ENCODE results near the gene PVR. TPM values are rescaled to one million over a fixed set of nuclear protein-coding genes. Genes with fewer than 3 reads are reported as not detected.
"Not testable (repeated sequence)": the region's sequence is repeated elsewhere in the genome, so short reads cannot be mapped to it uniquely, and the experiment has no call there.

The PVR gene
- polyA plus RNA-seq, 1 of the 3 experiments (the other 2 are of a cell fraction), result 90.8 TPM

- H3K27me3 ChIP-seq (ENCODE audit: insufficient read depth), result no peaks in the 10 kb centered on the region
- peaks cover 34% of the 10 kb centered on the region for H3F3A ChIP-seq (replicated peaks; ENCODE audit: insufficient read depth)
- H3K36me3 ChIP-seq (replicated peaks in 1 of 2; ENCODE audit: control insufficient read depth in 1 of 2, insufficient read depth in 2 of 2, low read length in 1 of 2), result no peaks in the 10 kb centered on the region
- peak overlapping the region; percentile 26; the same call in 1 of the 2 replicates for H3K9ac ChIP-seq
- CTCF ChIA-PET, result interaction anchor here (1.0 kb wide), 1 partner anchor 26 kb away, joined by 3 read pairs; no protein-coding TSS in a partner anchor
- no peaks in the 10 kb centered on the region for H3K9me3 ChIP-seq
- H3K4me3 ChIP-seq (ENCODE audit: low read depth in 2 of 2, low read length in 1 of 2), result no peak overlapping the region
- H3K79me2 ChIP-seq (ENCODE audit: insufficient read depth), result peaks cover 4% of the 10 kb centered on the region; the same call in 1 of the 2 replicates
- peak overlapping the region; percentile 66; the same call in 1 of the 2 replicates for H2AFZ ChIP-seq (ENCODE audit: low read depth)
- H3K27ac ChIP-seq (ENCODE audit: low read depth in 2 of 2, low read length in 1 of 2), result peak overlapping the region in 1 of 2 experiments; percentile 55; a peak in 2 of 4 replicates
- TF ChIP-seq RCOR1 (IDR thresholded peaks at IDR 0.05; ENCODE audit: low read length), result no peak
- no peak for TF ChIP-seq GATA2 (CRISPR knock-in tag; IDR thresholded peaks at IDR 0.05)
- peak; percentile 70 for TF ChIP-seq NFIC (IDR thresholded peaks at IDR 0.05; ENCODE audit: borderline replicate concordance)
- TF ChIP-seq EP300 (IDR thresholded peaks at IDR 0.05; ENCODE audit: borderline replicate concordance in 1 of 2, low read depth in 1 of 2, low read length in 1 of 2), result no peak
- TF ChIP-seq USF1 (IDR thresholded peaks at IDR 0.05; ENCODE audit: borderline replicate concordance, low read depth), result no peak
- TF ChIP-seq JUND (IDR thresholded peaks at IDR 0.05), result no peak
- TF ChIP-seq MAX (IDR thresholded peaks at IDR 0.05; ENCODE audit: low read depth), result no peak
- TF ChIP-seq USF2 (IDR thresholded peaks at IDR 0.05; ENCODE audit: borderline replicate concordance, low read depth, low read length), result no peak
- no peak overlapping the region for H3K4me2 ChIP-seq
- H3K4me1 ChIP-seq (ENCODE audit: control insufficient read depth in 1 of 2, insufficient read depth in 2 of 2, low read depth in 1 of 2, low read length in 1 of 2), result peaks cover 0 to 33% of the 10 kb centered on the region in 2 experiments; a peak in 2 of 4 replicates
- H4K20me1 ChIP-seq (ENCODE audit: insufficient read depth), result no peaks in the 10 kb centered on the region
- 37% methylated on average over 7 of the region's 7 CpGs for WGBS (ENCODE audit: low lambda C conversion rate)
- H3K9me2 ChIP-seq, result no peaks in the 10 kb centered on the region
- POLR2A ChIA-PET, result no interaction called here
- no peak for DNase-seq
Observed at GRCh38 chr19:44608391-44608821, 35.3 kb upstream of the PVR start.

- peaks cover 30% of the 10 kb centered on the region for H3F3A ChIP-seq (replicated peaks; ENCODE audit: insufficient read depth)
- H3K9me3 ChIP-seq, result no peaks in the 10 kb centered on the region
- no peak for DNase-seq
- no peak for TF ChIP-seq CTCF (IDR thresholded peaks at IDR 0.05)
- TF ChIP-seq NFIC (IDR thresholded peaks at IDR 0.05; ENCODE audit: borderline replicate concordance), result no peak
- H3K4me3 ChIP-seq (ENCODE audit: low read depth in 2 of 2, low read length in 1 of 2), result no peak overlapping the region
- WGBS (ENCODE audit: low lambda C conversion rate), result 79% methylated on average over 5 of the region's 5 CpGs
- H3K79me2 ChIP-seq (ENCODE audit: insufficient read depth), result peaks cover 4% of the 10 kb centered on the region; the same call in 1 of the 2 replicates
- H3K4me2 ChIP-seq, result no peak overlapping the region
- H3K27ac ChIP-seq (ENCODE audit: low read depth in 2 of 2, low read length in 1 of 2), result peak overlapping the region in 1 of 2 experiments; percentile 55; a peak in 2 of 4 replicates
- ChIA-PET CTCF (interaction anchor here (1.1 to 1.7 kb wide), 3 partner anchors 24 to 162 kb away, joined by 3 to 4 read pairs (median 3); no protein-coding TSS in a partner anchor), POLR2A (no interaction called here)
- no peak overlapping the region for H2AFZ ChIP-seq (ENCODE audit: low read depth)
- H3K36me3 ChIP-seq (replicated peaks in 1 of 2; ENCODE audit: control insufficient read depth in 1 of 2, insufficient read depth in 2 of 2, low read length in 1 of 2), result no peaks in the 10 kb centered on the region
- H3K9ac ChIP-seq, result no peak overlapping the region
- no peaks in the 10 kb centered on the region for H4K20me1 ChIP-seq (ENCODE audit: insufficient read depth)
- H3K27me3 ChIP-seq (ENCODE audit: insufficient read depth), result no peaks in the 10 kb centered on the region
- peaks cover 0 to 25% of the 10 kb centered on the region in 2 experiments; a peak in 1 of 4 replicates for H3K4me1 ChIP-seq (ENCODE audit: control insufficient read depth in 1 of 2, insufficient read depth in 2 of 2, low read depth in 1 of 2, low read length in 1 of 2)
- no peaks in the 10 kb centered on the region for H3K9me2 ChIP-seq
Observed at GRCh38 chr19:44609219-44609618, 34.5 kb upstream of the PVR start.

GRCh38 chr19:44610497-44610896, 33.2 kb upstream of the PVR start:
- H3K27ac ChIP-seq (ENCODE audit: low read depth in 2 of 2, low read length in 1 of 2); H3K9me3 ChIP-seq; H3K9ac ChIP-seq; H4K20me1 ChIP-seq (ENCODE audit: insufficient read depth); H3K9me2 ChIP-seq; H3K27me3 ChIP-seq (ENCODE audit: insufficient read depth); H3K4me3 ChIP-seq (ENCODE audit: low read depth in 2 of 2, low read length in 1 of 2); H2AFZ ChIP-seq (ENCODE audit: low read depth); POLR2A ChIA-PET; DNase-seq; H3K4me2 ChIP-seq; H3K79me2 ChIP-seq (ENCODE audit: insufficient read depth); H3K36me3 ChIP-seq (replicated peaks in 1 of 2; ENCODE audit: control insufficient read depth in 1 of 2, insufficient read depth in 2 of 2, low read length in 1 of 2): not testable (repeated sequence)
- WGBS (ENCODE audit: low lambda C conversion rate), result 63% methylated on average over 5 of the region's 5 CpGs
- Histone ChIP-seq H3F3A (replicated peaks; ENCODE audit: insufficient read depth) (peaks cover 26% of the 10 kb centered on the region), H3K4me1 (ENCODE audit: control insufficient read depth in 1 of 2, insufficient read depth in 2 of 2, low read depth in 1 of 2, low read length in 1 of 2) (peaks cover 0 to 23% of the 10 kb centered on the region in 2 experiments; a peak in 1 of 4 replicates)
- CTCF ChIA-PET, result interaction anchor here (0.6 to 2.3 kb wide), 9 partner anchors 10 to 73 kb away, joined by 3 to 10 read pairs (median 4); no protein-coding TSS in a partner anchor

All from SK-N-SH (cell line).